ENCODE data around the gene STX16. TPM values are rescaled to one million over a fixed set of nuclear protein-coding genes. Genes with fewer than 3 reads are reported as not detected.
A peak's percentile ranks its signal among the peaks of the same experiment; 100 is the strongest.

STX16 gene
- total and polyA plus RNA-seq, 2 of the 13 experiments (the other 11 are each of a cell fraction or from before 2014, with no cell fraction given): 28.0 to 72.7 TPM

DNA sequence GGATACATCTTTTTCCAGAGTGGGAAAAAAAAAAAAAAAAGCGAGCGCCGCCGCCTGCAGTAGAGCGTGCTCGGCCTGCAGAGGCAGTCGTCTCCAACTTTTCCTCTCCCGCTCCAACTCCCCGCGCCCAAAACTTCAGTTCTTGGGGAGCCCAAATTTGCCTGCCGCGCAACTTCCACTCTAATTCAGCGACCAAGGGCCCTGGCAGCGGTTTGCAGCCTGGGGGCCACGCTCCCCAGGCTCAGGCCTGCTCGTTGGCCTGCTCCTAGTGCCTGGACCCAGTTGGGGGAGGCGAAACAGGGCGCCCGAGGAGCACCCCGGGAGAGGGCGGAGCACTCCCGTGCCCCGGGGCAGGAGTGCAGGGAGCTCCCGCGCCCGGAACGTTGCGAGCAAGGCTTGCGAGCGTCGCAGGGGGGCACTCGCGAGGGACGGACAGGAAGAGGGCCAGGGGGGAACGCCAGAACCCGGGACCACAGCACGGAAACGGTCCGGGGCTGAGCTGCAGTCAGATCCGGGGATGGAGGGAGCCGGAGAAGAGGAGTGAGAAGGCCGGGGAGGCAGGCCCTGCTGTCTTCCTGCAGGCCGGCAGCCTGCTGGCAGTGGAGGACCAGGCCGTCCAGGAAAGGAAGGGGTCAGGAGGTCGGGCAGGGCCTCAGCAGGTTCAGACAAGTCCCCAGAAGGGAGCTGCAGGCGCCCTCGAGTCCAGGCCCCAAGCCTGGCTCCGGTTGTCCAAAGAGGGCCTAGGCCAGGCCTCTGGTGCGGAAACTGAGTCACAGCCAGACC, at the start of gene STX16 (continued):
- TF ChIP-seq HNF1B (CRISPR knock-in tag; IDR thresholded peaks at IDR 0.05) (peak; percentile 96), TCF7 (IDR thresholded peaks at IDR 0.05; ENCODE audit: low read depth) (peak; percentile 19; the same call in 1 of the 2 replicates), ZNF30 (CRISPR knock-in tag; IDR thresholded peaks at IDR 0.05) (no peak; the same call in 1 of the 2 replicates), ZNF564 (CRISPR knock-in tag; IDR thresholded peaks at IDR 0.05) (peak; percentile 96), ATAD3A (CRISPR knock-in tag; IDR thresholded peaks at IDR 0.05) (peak; percentile 96; the same call in 1 of the 2 replicates), EEA1 (CRISPR knock-in tag; IDR thresholded peaks at IDR 0.05; ENCODE audit: borderline replicate concordance) (peak; percentile 95), PCBP1 (IDR thresholded peaks at IDR 0.05; ENCODE audit: borderline replicate concordance, low read depth, low read length) (peak; percentile 100), ZNF282 (IDR thresholded peaks at IDR 0.05; ENCODE audit: partially characterized antibody) (peak; percentile 100), REXO4 (CRISPR knock-in tag; IDR thresholded peaks at IDR 0.05; ENCODE audit: borderline replicate concordance) (peak; percentile 86), ETS1 (CRISPR knock-in tag; IDR thresholded peaks at IDR 0.05) (no peak; the same call in 1 of the 2 replicates), FOXP1 (IDR thresholded peaks at IDR 0.05) (no peak; the same call in 1 of the 2 replicates), FOXP1 (CRISPR knock-in tag; IDR thresholded peaks at IDR 0.05) (peak; percentile 84), TP53 (CRISPR knock-in tag; conservative IDR thresholded peaks at IDR 0.05) (peak; percentile 96), SMAD9 (CRISPR knock-in tag; IDR thresholded peaks at IDR 0.05) (peak; percentile 81), DDIT3 (CRISPR knock-in tag; IDR thresholded peaks at IDR 0.05) (no peak; the same call in 1 of the 2 replicates), FOXM1 (CRISPR knock-in tag; IDR thresholded peaks at IDR 0.05) (no peak; the same call in 1 of the 2 replicates), ZNF567 (CRISPR knock-in tag; IDR thresholded peaks at IDR 0.05; ENCODE audit: borderline replicate concordance) (peak; percentile 99), ZSCAN25 (CRISPR knock-in tag; IDR thresholded peaks at IDR 0.05) (peak; percentile 95), U2AF2 (IDR thresholded peaks at IDR 0.05; ENCODE audit: low read depth, low read length) (peak; percentile 78), ZNF709 (CRISPR knock-in tag; IDR thresholded peaks at IDR 0.05) (peak; percentile 99), MLLT10 (CRISPR knock-in tag; IDR thresholded peaks at IDR 0.05) (peak; percentile 62; the same call in 1 of the 2 replicates), ZNF83 (CRISPR knock-in tag; IDR thresholded peaks at IDR 0.05; ENCODE audit: borderline replicate concordance) (peak; percentile 99), SOX13 (IDR thresholded peaks at IDR 0.05) (peak; percentile 85), SOX13 (CRISPR knock-in tag; conservative IDR thresholded peaks at IDR 0.05 in 1 of 2, IDR thresholded peaks at IDR 0.05 in 1 of 2) (peak; percentile 82 to 85; a peak in 3 of 4 replicates), RFX1 (IDR thresholded peaks at IDR 0.05) (no peak), NR3C1 (CRISPR knock-in tag; IDR thresholded peaks at IDR 0.05) (no peak; the same call in none of the 2 replicates), ZBTB21 (CRISPR knock-in tag; IDR thresholded peaks at IDR 0.05) (peak; percentile 84), CCAR2 (optimal IDR thresholded peaks at IDR 0.05; ENCODE audit: low read depth, low read length) (peak; percentile 100), RBAK (CRISPR knock-in tag; IDR thresholded peaks at IDR 0.05) (peak; percentile 92), ZNF205 (CRISPR knock-in tag; IDR thresholded peaks at IDR 0.05) (peak; percentile 98), ADNP (CRISPR knock-in tag; IDR thresholded peaks at IDR 0.05) (no peak; the same call in none of the 2 replicates), FOXK2 (IDR thresholded peaks at IDR 0.05) (peak; percentile 81)
